Activated CD4-positive, CD25-positive, alpha-beta regulatory T cell (primary cell): ENCODE data around the gene PPIE.

Experiments
- DNase-seq, 4 experiments: peaks; one replicate each; lab custom pipeline; 2025; lab: John Stamatoyannopoulos, UW

PPIE gene

GRCh38 chr1:39805385-39805784 lies 66.7 kb downstream of the PPIE start:
- no peak for DNase-seq

- no peak for DNase-seq
Observed at GRCh38 chr1:39808784-39809517, 70.3 kb downstream of the PPIE start.

DNA sequence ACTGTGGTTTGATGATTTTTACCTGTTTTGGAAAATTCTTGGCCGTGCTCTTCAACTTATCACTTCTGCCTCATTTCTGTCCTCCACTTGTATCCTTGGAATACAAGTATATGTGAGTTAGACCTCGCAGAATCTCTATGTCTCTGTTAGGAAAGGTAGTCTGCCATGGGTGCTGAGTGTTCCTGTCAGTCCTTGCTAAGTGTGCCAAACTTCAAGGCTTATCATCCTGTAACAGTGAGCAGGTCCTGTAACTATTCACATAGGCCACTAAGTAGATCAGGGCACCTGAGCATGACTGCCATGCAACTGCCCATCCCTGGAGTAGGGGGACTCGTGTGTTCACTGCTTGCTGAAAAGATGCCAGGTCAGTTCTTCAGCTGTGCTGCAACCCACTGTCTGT lies 74.2 kb downstream of the PPIE start:
- DNase-seq, result no peak
